GM21737 (cell line): Measurements from ENCODE around the gene MICAL2.

ENCODE experiments used
- ATAC-seq: cut with Tn5 transposase; IDR thresholded peaks from one replicate; pipeline ENCODE4 v1.9.1; 2021; ENCODE audit warnings: mild to moderate bottlenecking, moderate library complexity; ENCODE audit not compliant: unreplicated experiment

The MICAL2 gene

DNA sequence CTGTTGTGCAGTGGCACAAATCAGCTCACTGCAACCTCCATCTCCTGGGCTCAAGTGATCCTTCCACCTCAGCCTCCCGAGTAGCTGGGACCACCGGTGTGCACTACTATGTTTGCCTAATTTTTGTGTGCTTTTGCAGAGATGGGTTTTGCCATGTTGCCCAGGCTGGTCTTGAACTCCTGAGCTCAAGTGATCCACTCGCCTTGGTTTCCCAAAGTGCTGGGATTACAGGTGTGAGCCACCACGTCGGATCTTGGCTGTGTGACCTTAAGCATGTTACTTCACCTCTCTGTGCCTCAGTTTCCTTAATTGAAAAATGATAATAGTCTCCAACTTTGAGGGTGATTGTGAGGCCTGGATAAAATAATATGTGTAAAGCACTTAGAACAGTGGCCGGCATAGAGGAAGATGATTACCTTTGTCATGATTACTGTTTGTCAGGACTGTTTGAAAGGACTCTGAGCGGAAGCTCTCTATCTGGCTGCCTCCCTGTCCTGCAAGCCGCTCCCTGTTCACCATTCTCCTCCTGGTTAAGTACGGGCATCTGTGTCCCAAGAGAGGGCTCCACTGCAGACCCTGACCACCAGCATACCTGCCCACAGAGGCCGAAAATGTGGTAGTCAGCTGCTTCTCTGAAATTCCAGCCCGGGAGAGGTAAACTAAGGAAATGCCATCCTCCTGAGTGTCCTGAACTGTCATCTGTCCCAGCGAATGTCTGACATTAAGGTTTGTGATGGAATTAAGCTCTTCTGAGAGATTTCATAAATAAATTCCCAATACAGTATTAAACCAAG, 73.6 kb downstream of the MICAL2 start:
- ATAC-seq, result no peak

DNA sequence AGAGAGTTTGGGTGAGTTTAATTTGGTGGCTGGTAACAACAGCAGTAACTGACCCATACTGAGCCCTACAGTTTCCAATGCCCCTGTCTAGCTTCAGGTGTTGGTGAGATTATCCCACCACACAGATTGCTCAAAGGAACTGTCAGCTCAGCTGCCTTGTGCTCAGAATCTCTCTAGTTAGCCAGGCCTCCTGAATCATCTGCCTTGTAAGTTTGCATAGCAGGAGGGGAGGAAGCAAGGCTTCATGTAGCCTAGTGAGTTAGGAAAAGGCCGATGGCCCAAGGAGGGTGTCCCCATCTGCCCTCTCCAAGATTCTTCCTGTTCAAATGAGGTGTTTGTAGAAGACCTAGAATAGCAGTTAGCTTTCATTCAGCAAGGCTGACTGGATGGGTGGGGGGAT, 74.3 kb downstream of the MICAL2 start:
- no peak for ATAC-seq

DNA sequence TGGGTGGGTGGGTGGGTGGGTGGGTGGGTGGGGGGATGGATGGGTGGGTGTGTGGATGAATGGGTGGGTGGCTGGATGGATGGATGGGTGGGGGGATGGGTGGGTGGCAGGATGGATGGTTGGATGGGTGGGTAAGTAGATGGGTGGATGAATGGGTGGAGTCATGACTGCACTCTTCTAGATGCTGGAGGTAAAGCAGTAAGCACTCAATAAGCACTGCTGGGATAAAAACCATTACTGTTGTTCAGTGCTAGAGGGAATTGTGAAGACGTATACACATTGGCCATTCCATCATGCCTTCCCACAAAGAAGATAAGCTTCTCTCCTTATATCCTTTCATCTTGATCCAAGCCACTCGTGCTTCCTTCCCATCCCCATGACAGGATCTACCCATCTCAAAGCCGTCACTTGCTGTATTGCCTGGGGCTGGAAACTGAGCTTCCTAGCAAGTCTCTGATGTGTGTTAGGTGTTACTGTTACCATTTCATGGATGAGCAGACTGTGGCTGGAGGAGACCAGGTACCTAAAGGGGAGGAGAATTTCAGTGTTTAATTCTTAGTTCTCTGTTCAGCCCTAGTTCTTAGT, 74.8 kb downstream of the MICAL2 start:
- ATAC-seq, result no peak

DNA sequence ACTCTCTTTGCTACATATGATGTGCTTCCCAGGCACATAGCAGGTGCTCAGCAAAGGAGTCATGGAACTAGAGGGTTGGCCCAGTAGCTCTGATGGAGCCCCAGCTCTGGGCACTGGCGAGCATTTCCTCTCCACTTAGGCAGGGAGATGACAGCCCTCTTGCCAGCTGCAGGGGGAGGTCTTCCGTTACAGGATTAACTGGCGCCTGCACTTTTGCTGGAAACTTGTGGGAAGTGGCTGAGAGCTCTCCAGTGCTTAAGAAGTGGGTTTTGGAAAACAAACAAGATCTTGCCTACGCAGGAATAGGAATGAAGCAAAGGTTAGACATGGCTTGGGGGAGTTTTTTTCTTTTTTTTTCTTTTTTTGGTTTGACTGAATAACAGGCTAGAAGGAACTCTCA, 75.5 kb downstream of the MICAL2 start:
- no peak for ATAC-seq

DNA sequence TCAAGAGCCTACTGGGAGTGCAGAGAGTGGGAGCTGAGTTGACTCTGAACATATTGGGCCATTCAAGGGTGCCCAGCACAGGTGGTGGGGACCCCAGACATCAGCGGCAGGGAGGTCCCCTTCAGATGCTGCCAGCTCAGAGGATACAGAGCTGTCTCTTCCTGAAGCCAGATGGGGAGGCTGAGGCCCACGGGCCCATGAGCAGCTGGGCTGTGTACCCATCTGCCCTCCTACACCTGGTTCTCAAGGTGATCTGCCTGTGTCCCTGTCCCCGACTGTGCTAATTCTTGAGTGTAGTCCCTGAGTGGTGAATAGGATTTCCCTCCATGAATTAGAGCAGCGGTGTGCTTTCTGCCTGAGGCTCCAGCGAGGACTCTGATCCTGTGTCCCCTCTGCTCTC, 76.3 kb downstream of the MICAL2 start:
- ATAC-seq, result no peak

DNA sequence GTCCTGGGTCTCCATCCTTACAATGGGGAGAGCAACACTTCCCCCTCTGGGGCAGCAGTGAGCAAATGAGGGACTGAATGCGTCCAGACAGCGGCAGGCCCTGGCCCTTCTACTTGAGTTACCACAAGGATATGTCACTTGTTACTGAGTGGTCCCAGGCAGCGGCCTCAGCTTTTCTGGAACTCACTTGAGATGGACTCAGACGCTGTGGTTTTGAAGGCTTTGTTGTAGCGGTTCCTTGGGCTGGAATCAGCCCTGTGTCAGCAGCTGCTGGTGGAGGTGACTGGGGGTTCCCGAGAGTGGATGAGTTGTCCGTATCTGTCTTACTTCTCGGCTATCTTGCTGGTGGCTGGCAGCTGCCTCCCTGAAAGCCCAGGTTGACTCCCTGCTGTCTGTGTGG, 77.0 kb downstream of the MICAL2 start:
- no peak for ATAC-seq

DNA sequence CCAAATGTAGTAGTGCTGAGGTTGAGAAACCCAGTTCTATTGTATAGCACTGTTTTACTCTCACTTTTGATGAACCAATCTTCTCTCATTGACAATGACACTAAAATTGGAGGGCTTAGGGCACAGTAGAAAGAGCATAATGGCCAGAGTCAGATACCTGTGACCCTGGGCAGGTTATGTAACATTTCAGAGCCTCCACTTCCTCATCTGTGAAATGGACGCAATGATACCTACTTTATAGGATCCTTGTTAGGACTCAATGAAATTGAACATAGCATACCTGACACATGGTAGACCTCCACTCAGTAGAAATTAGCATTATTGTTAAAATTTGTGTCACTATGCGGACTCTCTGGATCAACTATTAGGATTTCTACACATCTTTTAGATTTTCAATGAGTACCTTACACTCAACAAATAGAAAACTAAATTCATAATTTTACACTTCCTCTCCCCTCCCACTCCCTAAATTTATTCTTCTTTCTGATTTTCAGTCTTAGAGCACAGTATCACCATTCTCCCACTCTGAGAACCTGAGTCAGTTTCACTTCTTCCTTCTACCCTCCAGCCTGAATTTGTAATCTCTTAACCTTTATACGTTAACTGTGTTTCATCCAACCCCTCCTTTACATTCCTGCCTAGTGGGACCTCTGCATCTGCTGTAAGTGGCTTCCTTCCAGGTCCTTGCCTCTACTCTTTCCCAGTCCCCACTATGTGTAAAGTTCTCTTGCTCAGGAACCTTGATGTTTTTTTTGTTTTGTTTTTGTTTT, 78.3 kb downstream of the MICAL2 start:
- peak; percentile 82 for ATAC-seq

DNA sequence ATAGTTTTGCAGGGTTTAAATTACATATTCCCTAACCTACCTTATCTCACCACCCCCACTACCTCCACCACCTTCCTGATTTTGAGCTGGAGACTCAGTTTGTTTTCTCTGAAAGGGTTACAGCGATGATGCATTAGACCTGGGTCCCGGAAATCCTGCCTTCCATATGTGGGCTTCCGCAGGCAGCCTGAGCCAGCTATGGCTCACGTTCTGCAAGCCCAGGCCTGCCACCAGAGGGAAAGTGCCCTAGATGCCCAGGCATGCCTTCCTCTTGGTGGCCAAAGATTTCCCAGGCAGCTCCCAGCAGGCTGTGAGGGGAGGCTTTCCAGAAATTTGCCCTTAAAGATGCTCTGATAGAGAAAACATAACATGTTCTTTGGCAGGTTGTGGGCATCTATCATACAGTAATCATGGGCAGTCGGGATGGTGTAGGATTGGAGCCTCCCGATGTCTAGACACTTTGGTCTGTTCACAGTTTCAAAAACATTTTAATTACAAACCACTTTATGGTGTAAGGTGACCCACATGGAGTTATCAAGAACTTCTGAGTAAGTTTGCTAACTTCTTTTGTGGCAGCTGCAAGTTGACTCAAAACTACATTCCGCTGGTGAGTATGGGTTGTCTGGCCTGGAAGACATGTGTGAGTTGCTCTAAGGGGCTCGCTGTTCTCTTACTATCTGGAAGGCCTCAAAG, 79.3 kb downstream of the MICAL2 start:
- no peak for ATAC-seq

DNA sequence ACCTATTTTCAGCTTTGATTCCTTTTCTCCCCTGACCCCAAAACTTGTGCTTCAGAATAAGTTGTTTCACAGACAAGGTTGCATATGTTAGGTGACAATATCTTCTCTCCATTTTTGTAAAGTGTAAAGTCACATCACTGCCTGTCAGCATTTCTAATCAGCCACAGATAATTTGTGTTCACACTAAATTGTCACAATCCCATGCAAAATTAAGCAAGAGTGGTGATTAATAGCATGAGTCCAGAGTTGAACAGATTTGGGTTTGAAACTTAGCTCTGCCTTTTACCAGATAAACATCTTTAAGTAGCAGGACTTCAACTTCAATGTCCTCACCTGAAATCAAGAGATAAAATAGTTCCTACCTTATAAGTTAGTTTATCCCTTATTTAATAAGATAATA, 80.1 kb downstream of the MICAL2 start:
- no peak for ATAC-seq

DNA sequence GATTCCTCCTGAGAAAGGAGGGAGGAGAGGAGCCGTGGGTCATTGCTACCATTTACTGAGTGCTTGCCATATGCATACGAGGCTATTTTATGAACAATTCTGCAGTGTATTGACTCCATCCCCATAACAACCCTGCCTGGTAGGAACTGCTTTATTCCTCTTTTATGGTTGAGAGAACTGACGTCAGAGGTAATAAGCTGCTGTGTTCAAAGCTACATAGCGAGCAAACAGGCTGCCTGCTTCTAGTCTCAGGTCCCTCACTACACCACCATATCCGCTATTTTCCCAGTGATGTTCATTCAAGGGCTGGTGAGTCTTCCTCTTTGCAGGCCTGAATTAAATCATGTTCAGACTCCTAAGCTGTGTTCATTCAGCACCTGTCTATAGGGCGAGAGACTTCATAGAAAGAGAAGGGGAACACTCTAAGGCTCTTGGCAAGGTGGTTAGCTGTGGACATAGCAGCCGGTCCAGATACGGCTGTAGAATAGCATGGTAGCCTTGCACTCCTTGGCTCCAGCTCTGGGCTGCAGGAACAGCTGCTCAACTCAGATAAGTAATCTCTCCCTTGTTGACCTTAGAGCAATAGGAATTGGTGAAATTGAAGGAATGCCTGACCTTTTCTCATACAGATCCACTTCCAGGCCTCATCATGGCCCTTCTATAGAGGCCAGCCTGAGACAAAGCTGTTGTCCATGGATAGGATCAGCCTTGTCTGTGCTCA, 82.6 kb downstream of the MICAL2 start:
- no peak for ATAC-seq

DNA sequence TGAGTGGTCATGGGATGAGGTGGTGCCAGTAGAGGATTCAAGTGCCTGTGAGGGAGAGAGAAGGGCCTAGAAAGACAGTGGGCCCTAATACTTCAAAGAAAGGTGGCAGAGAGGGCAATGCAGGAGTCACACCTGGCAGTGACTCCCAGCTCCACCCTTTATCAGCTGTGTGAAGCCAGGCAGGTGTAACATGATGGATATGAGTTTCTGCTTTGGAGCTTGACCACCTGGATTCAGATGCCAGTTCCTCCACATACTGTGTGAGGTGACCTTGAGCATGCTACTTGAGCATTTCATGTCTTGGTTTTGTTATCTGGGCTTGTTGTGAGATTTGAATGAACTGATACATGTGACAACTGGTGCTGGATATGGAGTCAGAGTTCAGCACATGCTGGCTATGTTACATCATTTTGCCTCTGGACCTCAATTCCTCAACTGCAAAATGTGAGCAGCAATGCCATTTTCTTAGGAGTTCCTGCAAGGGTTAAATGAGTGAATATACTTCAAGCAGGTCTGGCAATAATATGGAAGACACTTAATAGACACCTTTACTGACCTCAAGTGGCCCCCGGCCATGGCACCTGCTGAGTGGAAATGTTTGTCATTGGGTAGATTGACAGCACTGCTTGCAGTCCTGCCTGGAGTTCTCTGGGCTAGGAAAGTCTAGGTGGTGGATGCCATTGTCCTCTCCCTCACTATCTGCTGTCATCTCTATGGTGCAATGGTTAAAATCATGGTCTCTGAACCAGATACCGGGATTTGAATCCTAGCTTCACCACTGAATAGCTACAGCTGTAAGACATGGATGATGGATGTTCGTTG, 83.3 kb downstream of the MICAL2 start:
- no peak for ATAC-seq

DNA sequence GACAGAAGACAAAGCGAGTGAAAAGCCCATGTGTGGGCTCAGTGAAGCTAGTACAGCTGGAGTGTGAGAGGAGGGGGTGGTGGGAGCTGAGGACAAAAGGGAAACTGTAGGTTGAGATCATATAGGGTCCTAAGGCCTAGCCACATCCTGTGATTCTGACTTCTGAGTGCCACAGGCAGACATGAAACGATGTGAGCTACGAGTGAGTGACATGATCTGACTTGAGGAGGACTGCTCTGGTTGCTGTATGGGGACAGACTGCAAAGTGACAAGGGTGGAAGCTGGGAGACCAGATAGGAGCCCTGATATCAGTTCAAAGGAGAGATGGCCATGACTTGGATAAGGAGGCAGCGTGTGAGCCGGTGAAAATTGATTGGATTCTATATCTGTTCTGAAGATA, 85.4 kb downstream of the MICAL2 start:
- ATAC-seq, result peak; percentile 80

DNA sequence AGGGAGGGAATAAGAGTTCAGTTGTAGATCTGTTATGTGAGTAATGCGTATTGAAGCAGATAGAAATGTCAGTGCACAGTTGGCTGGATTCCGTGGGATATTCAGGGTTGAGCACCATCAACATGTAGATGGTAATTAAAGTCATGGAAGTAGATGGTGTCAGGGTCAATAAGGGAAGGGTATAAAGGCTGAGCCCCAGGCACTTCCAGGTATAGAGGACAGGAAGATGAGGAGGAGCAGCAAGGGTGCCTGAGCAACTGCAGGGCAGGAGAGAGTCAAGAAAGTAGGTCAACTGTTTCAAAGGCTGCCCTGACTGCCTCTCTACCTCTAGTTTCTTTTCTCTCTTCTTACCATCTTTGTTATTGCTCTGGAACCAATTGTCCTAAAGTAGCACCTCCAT, 85.9 kb downstream of the MICAL2 start:
- ATAC-seq, result no peak

DNA sequence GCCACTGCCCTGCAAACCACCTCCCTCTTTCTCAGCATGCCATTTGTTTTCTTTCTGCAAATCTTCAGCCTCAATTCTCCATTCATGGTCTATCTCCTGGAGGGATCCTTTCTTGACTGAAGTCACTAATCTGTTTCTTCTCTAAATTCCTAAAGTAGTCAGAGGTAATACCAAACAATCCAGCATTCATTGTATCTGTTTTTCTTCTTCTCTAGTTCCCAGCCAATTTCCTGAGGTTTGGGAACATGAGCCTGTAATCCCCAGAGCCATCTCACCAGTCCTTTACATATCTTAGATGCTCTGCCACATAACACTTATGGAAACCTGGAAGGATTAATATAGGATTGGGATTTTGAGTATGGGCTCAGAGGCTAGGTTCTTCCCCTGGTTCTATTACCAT, 86.5 kb downstream of the MICAL2 start:
- ATAC-seq, result no peak

DNA sequence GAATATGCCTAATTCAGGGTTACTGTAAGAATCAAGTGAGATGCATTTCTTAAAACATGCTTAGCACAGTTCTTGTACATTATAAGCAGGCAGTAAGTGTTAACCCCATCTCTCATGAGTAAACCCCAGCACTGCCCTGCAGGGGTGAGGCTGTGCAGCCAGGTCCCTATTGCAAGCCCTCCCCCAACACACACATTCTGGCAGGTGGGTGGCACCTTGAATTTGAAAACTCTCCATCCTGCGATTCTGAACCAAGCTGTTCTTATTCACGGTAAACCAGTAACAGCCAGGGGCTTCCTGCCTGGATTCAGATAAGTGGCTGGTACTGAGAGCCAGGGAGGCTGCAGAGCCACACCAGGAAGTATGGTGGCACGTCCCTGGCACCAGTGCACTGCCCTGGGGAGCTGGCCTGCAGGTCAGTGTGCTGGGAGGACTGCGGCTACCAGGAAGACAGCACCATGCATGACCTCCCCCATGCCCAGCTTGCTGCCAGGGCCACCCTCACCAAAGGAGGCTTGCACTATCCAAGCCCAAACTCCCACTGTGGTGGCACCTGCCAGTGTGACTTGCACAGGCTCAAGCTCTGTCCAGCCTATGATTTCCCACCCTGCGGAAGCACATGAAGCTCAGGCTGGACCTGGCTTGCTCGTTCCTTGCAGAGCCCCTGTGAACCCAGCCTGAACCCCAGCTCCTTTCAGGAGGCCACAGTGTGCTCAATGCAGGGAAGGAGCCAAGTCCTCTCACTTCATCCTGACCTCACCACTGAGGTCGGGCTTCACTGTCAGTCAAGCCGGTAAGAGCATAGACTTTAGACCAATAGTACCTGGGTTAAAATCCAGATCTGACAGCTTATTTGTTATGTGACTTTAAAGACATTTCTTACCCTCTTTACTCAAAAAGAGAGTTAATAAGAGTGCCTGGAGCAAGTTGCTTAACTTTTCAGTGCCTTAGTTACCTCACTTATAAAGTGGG, 88.1 kb downstream of the MICAL2 start:
- ATAC-seq, result no peak

DNA sequence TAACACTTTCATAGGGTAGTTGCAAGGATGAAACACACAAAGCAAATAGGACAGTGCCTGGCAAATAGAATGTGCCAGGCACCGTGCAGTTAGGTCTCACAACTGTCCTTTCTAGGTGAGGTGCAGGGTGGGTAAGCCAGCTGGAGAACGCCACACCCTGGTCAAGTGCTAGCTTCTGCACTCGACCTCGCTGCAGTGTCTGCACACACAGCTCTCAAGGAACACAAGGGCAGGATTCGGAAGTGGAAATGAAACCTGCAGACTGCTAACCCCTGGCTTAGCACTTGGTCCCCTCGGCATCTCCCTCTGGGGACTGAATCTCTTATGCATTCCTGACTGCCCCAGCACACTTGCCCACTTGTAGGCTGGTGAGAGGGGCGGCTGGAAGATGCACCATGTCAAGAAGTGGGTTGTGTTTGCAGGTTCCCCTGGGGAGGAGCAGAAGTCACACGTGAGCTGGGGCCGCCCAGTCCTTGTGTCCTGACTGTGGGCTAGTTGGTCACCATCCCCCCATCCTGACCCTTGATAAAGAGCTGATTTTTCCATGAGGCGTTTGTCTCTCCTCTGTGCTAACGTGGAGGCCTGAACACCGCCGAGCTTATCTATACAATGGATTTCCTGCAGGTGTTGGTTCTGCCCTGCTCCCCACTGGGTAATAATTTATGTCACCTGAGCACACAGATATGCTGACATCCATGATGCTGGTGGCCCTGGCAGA, 89.0 kb downstream of the MICAL2 start:
- ATAC-seq, result no peak

DNA sequence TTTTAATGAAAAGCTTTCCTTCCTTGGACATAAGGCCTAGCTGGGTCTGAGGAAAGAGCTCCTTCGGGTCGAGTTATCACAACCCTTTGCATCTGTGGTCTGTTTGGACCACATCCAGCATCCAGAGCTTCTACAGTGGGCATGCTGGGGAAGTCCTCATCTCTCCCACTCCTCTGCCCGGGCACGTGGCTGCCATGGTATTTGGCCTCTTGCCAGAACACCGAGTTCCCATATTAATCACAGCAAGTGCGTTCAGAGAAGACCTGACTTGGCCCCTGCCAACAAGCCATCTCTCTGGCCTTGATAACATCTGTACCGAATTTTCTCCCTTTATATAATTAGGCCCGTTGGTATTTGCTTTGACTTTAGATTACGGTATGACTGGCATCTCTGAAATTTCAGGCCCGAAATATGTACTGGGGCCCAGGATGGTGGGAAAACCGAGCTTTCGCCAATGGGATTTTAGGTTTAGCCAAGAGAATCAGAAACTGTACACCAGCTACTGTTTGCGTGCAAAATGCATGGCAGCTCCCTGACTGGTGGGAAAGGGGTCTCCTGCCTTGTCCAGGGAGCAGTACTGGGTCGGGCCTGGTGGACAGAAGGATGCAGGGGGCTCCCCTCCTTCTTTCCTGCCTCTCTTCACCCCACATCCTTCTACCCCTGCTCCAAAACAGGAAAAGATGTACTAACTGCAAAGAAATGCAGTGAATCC, 90.0 kb downstream of the MICAL2 start:
- ATAC-seq, result no peak
